Stimulated activated CD8-positive, alpha-beta memory T cell treated with anti-CD3 and anti-CD28 coated beads, Interleukin-7, amount 100 ng/mL, for 24 hours (primary cell): Measurements from ENCODE around the gene RNU6-8.

Experiments
- DNase-seq: peaks from one replicate; pipeline ENCODE4 v3.0.0-alpha.2; 2020; ENCODE audit warnings: low read depth

RNU6-8 gene

DNA sequence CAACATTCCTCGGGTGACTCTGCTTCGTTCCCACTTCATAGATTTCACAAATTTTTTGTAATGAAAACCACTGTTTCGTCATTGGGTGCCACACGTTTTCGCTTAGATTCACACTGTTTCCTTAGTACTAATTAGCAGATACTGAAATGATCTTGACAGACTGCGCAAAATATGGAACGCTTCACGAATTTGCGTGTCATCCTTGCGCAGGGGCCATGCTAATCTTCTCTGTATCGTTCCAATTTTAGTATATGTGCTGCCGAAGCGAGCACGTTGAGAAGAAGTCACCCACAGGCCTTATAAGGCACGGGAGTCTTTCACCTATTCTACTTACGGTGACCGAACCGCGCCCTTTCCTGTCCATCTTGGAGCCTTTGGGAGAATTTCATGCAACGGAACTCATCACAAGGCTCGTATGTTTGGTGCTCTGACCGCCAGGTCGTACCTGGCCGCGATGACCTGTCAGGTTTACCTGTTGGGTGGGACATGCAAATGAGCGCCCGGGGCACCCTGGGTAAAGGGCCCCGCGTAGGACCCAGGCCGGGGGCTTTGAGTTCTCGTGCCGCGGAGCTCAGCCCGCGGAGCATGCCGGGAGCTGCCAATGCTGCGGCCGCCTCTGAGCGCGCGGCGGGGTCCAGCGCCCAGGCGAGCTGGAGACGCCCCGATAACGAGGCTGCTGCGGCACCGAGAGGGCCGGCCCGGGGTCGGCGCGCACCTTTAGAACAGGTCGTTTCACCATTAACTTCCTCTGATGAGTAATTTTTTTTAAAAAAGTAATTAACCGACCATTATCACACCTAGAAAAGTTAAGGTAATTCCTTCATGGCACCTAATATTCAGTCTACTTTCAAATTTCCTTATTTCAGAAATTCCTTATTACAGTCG is at the start of gene RNU6-8:
Gene RNU6-8, minus strand, starts transcription at position 272 of the 885 bp plus-strand sequence.
- peak; percentile 76 for DNase-seq

DNA sequence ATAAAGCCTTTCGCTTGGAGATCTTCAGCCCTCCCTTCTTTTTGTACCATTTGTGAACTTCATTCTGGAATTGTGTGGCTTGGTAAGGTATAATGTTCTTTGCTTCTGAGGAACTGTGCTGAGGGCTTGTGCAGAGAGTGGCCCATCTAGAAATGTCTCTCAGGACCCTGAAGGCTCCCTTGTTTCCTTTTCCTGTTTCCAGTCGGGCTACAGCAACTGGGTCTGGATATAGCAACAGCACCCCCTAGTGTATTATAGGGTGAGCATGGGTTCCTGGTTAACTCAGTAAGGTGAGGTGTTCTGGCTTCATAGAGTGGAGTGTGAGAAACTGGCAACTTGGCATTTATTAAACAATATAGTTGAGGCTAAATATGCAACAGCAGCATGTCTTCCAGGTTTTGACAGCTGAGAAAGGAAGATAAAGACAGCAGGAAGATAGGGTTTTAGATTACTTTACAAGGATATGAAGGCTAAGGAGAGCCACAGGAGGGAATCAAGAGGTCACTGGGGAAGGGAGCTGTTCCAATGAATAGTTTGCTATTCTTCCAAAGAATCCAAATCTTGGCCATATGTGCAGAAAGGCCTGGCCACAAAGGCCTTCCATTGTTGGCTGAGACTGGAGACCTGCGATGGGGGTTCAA is 49.1 kb upstream of the RNU6-8 start:
- DNase-seq: no peak

DNA sequence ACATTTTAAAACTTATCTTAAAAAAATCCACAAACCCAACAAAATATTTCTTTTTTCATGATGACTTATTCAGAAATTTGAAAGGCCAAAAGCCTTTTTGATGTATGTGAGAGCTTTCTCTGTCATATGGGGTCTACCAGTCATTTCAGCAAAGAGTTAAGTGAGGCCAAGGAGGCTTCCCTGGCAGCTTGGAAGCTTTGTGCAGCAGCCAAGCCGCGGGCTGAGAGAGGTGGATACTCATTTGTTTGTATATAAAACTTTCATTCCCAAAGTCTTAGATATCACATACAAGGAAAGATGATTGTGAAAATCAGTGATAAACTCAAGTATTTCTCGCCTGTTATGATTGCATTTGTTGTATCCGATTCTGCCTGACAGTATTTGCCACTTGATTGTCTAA is 48.5 kb upstream of the RNU6-8 start:
- no peak for DNase-seq

DNA sequence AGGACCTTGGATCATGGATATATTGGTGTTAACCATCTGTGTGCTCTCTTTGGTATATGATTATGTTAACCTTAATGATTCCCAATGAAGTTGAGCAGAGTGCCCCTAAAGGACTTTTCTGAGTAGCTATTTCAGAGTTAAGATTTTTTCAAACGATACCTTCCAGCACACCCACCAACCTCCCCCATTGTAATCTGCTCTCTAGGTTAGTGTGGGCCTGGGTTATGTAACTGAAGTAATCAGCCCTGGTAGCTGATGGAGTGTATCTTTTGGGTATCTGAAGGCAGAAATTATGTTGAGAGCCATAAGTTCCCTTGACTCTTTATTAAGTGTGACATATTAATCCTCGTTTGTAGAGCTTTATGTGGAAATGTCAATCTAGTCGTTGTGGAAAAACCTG is 47.6 kb upstream of the RNU6-8 start:
- no peak for DNase-seq

DNA sequence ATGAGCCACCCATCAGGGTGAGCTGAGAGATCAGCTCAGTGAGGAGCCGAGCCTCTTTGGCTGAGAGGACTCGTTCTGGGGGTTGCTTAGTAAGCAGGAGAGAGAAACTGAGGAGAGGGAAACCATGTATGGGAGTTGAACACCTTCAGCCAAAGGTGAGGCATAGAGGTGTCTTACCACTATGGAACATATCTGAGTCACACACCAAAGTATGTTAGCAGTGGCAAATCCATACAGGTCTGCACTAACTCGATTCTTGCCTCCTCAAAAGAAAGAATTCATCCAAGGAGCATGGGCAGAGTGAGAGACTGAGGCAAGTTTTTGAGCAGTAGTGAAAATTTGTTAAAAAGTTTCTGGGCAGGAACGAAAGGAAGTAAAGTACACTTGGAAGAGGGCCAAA is 46.7 kb upstream of the RNU6-8 start:
- no peak for DNase-seq

DNA sequence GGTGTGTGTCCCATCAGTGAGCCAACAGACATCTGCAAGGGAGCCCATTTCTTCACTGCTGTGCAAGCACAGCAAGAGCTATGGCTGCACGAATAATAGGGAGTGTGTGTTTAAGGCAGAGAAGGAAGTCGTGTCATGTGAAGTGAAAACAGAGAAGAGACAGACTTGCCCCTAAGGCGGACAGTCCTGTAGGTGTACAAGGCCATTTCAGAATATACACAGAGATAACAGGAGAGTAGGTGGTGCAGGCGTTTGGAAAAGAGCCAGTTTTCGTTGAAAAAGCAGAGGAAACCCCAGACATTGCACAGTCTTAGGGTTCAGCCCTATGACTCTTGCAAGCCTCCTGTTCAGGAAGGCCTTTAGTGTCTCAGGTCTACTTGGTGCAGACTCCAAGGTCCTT is 46.3 kb upstream of the RNU6-8 start:
- no peak for DNase-seq

DNA sequence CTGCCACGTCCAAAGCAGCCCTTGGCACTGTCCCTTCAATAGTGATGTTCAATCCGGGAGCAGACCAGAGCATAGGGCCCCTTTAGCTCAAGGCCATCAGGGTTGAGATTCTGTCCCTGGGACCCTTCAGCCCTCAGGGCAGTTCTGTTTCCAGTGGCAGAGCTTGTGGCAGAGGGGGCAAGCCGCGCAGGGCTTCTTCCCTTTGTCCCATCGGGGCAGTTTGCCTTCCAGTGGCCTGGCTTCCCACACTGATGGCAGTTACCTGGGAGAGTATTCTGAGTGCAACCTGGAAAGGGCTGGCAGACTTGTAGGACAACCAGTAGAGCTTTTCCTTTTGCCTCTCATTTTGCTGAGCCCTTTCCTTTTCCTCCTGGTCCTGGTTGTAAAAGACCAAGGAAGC is 43.7 kb upstream of the RNU6-8 start:
- no peak for DNase-seq

DNA sequence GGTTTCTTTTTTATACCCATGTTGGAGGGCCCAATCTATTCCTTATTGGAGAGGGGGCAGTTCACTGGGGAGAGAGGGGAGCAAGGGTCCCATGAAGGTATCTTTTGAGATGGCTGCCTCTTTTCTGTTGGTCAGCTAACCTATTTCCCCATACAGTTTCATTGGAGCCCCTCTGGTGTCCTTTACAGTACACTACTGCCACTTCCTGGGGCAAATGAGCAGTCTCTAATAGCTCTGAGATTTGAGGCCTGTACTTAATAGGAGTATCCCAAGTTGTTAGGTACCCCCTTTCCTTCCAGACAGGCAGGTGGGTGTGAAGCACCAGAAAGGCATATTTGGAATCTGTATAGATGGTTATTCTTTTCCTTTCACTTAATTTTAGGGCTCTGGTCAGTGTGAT is 41.3 kb upstream of the RNU6-8 start:
- DNase-seq: no peak

DNA sequence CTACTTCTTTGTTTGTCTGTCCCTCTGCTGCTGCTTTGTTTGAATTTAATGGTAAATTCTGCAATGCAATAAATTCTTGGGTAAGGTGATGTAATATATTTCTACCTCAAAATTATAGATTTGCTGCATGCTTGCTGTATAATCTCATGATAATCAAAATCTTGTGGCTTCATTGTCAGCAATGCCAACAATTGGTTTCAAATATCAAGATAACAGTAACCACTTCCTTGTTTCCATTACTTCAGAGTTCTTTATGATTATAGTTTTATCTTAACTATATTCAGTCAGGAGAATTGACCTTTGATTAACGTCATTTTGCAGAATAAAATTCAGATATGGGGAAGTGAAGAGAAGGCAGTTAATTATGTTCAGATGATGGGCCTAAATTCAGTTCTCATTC is 30.2 kb upstream of the RNU6-8 start:
- DNase-seq: no peak

DNA sequence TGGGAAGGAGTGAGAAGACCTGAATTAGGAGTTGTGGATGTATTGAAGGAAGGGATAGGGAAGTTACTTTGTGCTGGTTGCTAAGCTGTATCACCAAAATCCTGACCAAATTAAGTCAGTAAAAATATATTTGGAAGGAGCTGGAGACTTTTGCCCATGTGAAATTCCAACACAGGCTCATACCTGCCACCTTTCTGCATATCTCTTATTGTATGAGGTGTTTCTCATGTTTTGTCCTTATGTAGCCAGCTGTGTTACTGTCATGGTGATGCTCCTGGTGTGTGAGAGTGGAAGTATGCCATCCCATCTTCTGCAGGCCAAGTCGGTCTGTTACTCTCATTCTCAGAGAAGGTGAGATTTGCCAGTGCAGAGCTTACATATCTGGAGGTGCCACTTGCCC is 29.4 kb upstream of the RNU6-8 start:
- no peak for DNase-seq

DNA sequence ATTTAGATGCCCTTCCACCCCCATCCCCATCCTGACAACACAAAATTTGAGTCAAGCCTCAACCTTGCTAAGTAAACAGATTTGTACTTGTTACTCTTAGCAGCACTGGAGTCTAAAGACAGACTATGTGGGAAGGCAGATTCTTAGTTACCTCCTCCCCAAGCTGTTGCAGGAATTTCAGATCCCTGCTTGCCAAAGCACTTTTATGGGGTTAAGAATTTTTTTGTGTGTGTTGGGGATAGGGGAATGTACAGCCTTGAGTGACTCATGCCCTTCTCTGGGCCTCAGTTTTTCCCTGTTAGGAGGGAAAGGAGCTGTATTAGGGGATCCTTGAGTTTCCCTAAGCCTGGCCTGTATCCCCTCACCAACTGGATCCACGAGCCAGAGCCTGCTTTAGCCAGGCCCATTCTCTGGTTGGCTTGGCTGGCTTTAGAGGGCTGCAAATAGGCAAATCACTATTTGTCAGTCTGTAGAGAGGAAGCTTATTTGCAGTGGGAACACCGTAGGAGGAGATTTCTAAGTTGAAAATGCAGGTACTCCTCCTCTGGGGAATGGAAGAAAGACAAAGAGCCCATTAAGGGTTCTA is 27.7 kb upstream of the RNU6-8 start:
- DNase-seq: no peak

DNA sequence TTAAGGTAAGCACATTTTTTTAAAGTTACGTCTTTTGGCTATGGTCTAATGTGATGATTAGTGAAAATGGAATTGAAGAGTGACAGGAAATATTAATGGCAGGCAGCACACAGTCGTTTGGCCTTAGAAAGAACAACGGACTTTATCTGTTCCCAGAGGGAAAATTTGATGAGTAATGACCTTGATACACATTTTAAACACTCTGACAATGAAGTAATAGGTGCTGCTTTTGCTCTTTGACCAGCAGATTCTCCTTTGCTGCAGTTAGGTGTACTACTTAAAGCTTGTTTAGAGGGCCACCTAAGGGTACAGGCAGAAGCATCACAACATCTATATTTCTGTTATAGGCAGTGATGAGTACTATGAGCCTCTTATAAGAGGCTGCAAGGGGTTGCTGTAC is 27.1 kb upstream of the RNU6-8 start:
- no peak for DNase-seq

DNA sequence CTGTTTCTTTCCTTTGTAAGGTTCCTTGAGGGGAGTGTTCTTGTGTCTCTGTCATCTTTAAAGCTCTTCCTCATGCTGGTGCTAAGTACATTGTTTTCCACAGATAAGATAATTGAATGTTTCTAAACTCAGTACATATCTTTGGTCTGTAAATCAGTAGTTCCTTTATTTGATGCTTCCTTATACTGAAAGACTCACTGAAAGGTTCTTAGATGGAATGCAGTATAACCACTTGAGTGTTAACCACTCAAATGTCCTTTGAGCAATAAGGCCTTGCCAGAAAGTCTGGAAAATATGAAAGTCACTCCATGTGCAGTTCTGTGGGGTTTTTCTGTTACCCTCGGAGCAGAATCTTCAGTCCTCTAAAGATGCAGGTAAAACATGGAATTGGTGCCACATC is 23.0 kb upstream of the RNU6-8 start:
- DNase-seq: no peak

DNA sequence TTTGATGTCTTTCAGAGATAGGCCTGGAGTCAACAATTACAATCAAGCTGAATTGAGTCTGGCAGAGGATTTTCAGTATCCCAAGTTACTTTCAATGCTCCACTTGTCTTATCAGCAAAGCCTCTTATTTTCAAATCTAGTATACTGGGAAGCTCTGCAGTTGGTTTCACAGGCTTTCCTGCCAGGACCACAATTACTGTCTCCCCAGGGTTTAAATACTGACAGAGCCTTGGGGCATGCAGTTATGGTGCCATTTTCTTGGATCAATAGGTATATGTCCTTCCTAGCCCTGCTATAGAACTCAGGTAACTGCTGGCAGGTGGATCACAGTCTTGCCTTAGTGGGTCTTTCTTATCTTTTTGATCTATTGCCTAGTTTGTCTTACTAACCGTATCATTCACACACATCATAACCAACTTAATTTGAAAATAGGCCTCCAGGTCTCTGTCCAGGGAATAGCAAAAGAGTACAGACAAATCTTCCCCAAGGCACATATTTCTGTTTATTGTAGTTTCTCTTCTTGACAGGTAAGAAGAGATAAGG is 22.4 kb upstream of the RNU6-8 start:
- no peak for DNase-seq

DNA sequence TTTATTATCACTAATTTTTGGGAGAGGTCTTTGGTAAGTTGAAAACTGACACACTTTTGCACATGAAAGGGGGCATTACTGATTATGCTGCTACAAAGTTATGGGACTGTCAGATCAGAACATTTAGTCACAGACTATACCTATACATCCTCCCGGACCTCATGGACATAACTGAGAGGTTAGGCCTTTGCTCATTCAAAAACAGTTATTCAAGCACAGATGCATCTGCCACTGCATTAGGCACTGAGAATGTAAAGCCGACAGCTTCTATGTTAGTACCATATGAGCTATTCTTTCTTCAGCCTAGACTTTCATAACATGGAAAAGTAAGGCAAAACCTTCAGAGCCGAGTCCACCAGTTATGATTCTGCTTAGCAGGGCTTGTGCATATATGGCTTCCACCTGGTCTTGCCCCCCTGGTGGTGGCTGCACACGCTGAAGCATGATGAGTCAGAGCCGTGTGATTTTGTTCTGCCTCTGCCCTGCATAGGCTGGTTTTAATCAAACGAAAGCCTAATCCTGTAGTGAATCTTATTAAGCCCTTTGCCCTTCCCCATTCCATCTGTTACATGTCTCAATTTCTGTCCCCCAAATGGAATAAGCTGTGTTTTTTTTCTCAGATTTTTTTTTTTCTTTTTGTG is 21.8 kb upstream of the RNU6-8 start:
- DNase-seq: no peak

DNA sequence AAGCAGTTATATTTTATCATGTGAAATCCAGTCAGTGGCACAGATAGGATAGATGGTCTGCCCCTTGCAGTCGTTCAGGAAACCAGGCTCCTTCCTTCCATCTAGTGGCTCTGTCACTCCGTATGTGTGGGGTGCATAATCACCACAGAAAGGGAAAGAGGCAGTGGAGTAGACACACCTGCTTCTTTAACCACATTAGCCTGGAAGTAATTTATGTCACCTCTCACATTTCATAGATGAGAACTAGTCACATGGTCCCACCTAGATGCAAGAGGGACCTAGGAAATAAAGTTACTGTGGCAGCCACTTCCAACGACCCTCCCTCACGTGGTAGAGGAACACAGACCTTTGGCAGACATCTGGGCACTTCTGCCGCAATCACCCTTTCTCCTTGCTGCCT is 14.2 kb upstream of the RNU6-8 start:
- no peak for DNase-seq

DNA sequence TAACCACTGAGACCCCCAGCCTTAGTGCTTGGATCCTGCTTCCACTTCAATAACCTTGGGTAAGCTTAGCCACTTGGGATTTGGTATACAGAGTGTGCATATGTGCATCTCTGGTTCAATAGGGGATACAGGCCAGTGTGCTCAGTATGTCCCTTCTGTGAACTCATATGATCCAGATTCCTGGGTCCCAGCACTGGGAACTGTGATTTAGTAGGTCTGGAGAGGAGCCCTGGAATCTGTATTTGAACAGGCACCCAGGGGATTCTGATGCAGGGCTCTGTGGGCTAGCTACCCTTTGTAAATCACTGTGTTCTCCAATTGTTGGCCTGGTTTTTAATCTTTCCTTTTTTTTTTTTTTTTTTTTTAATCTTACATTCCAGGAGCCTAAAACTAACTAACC is 9.8 kb upstream of the RNU6-8 start:
- DNase-seq: no peak

DNA sequence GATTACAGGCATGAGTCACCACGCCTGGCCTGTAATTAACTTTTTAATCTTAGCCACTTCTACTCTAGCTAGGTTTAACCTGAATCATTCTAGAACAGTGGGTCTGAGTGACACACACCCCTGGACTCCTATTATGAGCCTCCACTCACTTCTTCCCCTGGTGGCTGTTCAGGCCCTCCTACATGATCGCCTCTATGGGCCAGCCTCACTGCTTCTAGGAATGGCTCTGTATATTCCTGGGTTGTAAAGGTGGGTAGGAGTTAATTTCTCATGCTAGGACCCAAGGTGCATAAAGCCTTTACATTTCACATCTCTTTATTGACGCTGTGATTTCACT is 8.0 kb upstream of the RNU6-8 start:
- DNase-seq: no peak

DNA sequence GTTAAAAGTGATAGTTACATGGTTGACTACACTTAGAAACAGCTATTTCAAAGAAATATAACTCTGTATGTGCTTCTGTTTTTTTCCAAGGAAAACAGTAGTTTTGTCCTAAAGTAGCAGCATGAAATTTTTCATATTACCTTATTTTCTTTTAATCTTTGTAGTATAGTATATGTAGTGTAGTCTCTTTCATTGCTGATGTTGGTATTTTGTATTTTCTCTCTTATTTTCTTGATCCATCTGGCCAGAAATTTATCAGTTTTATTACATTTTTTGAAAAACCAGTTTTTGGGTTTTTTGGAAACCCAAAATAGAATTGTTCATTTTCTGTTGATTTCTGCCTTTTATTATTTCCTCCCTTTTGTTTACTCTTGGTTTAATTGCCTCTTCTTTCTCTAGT is 6.4 kb upstream of the RNU6-8 start:
- DNase-seq: no peak

DNA sequence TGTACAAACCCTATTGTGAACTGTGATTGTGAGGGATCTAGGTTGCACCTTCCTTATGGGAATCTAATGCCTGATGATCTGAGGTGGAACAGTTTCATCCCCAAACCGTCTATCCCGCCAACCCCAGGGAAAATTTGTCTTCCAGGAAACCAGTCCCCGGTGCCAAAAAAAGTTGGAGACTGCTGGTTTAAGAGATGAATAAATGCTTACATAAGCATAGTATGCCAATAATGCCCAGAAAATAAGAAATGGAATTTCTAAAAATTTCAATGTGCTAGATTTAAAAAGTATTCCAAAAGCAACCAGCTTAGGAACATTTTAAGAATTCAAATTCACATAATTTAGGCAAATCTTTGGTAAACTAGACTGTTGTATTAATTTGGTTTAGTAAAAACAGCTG is 5.4 kb upstream of the RNU6-8 start:
- DNase-seq: no peak

DNA sequence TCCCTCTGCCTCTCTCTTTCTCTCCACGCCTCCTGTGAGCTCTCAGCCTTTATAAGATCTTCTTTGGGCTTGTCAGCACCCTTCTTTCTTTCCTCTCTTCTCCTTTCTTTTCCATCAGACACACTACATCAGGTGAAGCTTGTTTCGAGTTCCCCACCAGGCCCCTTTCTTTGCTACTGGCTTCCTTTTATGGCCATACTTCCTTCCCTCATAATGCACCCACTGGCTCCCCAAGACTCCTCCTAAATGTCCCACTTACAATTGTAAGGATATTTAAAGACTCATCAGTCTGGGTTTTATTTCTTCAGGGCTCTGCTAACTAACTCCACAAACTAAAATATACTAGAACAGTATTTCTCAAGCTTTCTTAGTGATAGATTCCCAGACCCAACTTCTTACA is 3.5 kb upstream of the RNU6-8 start:
- DNase-seq: no peak

DNA sequence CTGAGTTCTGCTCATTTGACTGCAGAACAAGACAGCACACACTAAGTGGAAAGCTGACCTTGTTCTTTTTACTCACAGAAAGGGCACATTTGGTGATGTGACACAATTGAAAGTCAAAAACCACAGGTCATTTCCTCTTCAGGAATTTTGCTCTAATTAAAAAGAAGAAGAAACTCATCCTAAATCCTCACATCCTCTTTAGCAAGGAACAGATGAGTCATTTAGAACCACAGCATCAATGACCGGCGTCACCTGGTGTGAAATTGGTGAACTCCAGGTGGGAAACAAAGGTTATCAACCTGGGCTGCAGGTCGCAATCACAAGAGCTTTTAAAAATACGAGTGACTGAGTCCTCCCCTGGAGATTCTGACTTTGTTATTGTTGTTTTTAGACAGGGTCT is 2.9 kb upstream of the RNU6-8 start:
- DNase-seq: no peak

DNA sequence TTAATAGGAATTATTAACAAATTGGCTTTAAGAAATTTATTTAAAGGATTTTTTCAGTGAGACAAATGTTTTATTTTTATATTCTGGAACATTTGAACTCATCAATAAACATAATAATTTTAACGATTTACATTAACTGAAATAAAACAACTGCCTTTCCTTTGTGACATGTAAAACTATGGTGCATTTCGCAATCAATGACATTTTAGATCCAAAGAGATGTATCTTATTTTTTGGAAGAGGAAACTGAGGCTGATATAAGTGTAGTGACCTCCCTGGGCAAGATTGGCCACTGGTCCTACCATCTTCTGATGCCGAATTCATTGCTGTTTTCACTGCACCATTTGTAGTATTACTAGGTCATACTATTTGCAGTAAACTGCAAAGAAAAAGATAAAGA is 2.5 kb upstream of the RNU6-8 start:
- DNase-seq: no peak
